ENCODE results near the gene PCGF3.
A peak's percentile ranks its signal among the peaks of the same experiment; 100 is the strongest.
"Not testable (repeated sequence)": the region's sequence is repeated elsewhere in the genome, so short reads cannot be mapped to it uniquely, and the experiment has no call there.

The PCGF3 gene

GRCh38 chr4:772776-773175 lies 67.1 kb downstream of the PCGF3 start:
- peaks cover 81% of the 10 kb centered on the region for H3K36me3 ChIP-seq (ENCODE audit: insufficient read depth, low read length)
- 90% methylated on average over 8 of the region's 8 CpGs for WGBS
- no peaks in the 10 kb centered on the region for H3K9me3 ChIP-seq (ENCODE audit: insufficient read depth, low read depth, low read length)
- H3K4me1 ChIP-seq (ENCODE audit: insufficient read depth, low read length): no peaks in the 10 kb centered on the region
- no peak overlapping the region for H3K9ac ChIP-seq (ENCODE audit: low read depth, low read length)
- no peak overlapping the region for H3K27ac ChIP-seq (ENCODE audit: low read depth, low read length)
- no peak overlapping the region for H3K4me3 ChIP-seq (ENCODE audit: low read length)
- H3K27me3 ChIP-seq (ENCODE audit: insufficient read depth, low read length): no peaks in the 10 kb centered on the region

- Histone ChIP-seq H3K27ac (ENCODE audit: low read depth, low read length) (no peak overlapping the region), H3K4me1 (ENCODE audit: insufficient read depth, low read length) (no peaks in the 10 kb centered on the region), H3K9ac (ENCODE audit: low read depth, low read length) (no peak overlapping the region), H3K4me3 (ENCODE audit: low read length) (no peak overlapping the region), H3K36me3 (ENCODE audit: insufficient read depth, low read length) (peaks cover 81% of the 10 kb centered on the region), H3K27me3 (ENCODE audit: insufficient read depth, low read length) (no peaks in the 10 kb centered on the region), H3K9me3 (ENCODE audit: insufficient read depth, low read depth, low read length) (no peaks in the 10 kb centered on the region)
- WGBS: 89% methylated on average over 9 of the region's 9 CpGs
These were observed 67.6 kb downstream of the PCGF3 start for GRCh38 chr4:773214-773613.

- not testable (repeated sequence) for H3K9ac ChIP-seq (ENCODE audit: low read depth, low read length); H3K27me3 ChIP-seq (ENCODE audit: insufficient read depth, low read length); H3K27ac ChIP-seq (ENCODE audit: low read depth, low read length); H3K4me1 ChIP-seq (ENCODE audit: insufficient read depth, low read length); H3K4me3 ChIP-seq (ENCODE audit: low read length); H3K9me3 ChIP-seq (ENCODE audit: insufficient read depth, low read depth, low read length)
- peaks cover 79% of the 10 kb centered on the region for H3K36me3 ChIP-seq (ENCODE audit: insufficient read depth, low read length)
- WGBS: 96% methylated on average over 30 of the region's 30 CpGs
These were observed 68.9 kb downstream of the PCGF3 start for GRCh38 chr4:774419-775092.

GRCh38 chr4:775485-775884 lies 69.9 kb downstream of the PCGF3 start:
- peaks cover 79% of the 10 kb centered on the region for H3K36me3 ChIP-seq (ENCODE audit: insufficient read depth, low read length)
- not testable (repeated sequence) for H3K4me3 ChIP-seq (ENCODE audit: low read length); H3K27me3 ChIP-seq (ENCODE audit: insufficient read depth, low read length); H3K4me1 ChIP-seq (ENCODE audit: insufficient read depth, low read length); H3K27ac ChIP-seq (ENCODE audit: low read depth, low read length); H3K9ac ChIP-seq (ENCODE audit: low read depth, low read length); H3K9me3 ChIP-seq (ENCODE audit: insufficient read depth, low read depth, low read length)
- 96% methylated on average over 2 of the region's 2 CpGs for WGBS

GRCh38 chr4:776743-777441 lies 71.3 kb downstream of the PCGF3 start:
- Histone ChIP-seq H3K27me3 (ENCODE audit: insufficient read depth, low read length) (no peaks in the 10 kb centered on the region), H3K4me3 (ENCODE audit: low read length) (no peak overlapping the region), H3K9ac (ENCODE audit: low read depth, low read length) (no peak overlapping the region), H3K27ac (ENCODE audit: low read depth, low read length) (no peak overlapping the region), H3K9me3 (ENCODE audit: insufficient read depth, low read depth, low read length) (no peaks in the 10 kb centered on the region), H3K4me1 (ENCODE audit: insufficient read depth, low read length) (peaks cover 5% of the 10 kb centered on the region; the same call in 1 of the 2 replicates), H3K36me3 (ENCODE audit: insufficient read depth, low read length) (peaks cover 69% of the 10 kb centered on the region)
- WGBS: 96% methylated on average over 9 of the region's 9 CpGs

- no peaks in the 10 kb centered on the region for H3K9me3 ChIP-seq (ENCODE audit: insufficient read depth, low read depth, low read length)
- H3K27me3 ChIP-seq (ENCODE audit: insufficient read depth, low read length): peaks cover 3% of the 10 kb centered on the region; the same call in 1 of the 2 replicates
- no peak overlapping the region for H3K9ac ChIP-seq (ENCODE audit: low read depth, low read length)
- WGBS: 92% methylated on average over 5 of the region's 6 CpGs
- no peak overlapping the region for H3K4me3 ChIP-seq (ENCODE audit: low read length)
- peaks cover 10% of the 10 kb centered on the region; the same call in 1 of the 2 replicates for H3K4me1 ChIP-seq (ENCODE audit: insufficient read depth, low read length)
- no peak overlapping the region for H3K27ac ChIP-seq (ENCODE audit: low read depth, low read length)
- peaks cover 66% of the 10 kb centered on the region for H3K36me3 ChIP-seq (ENCODE audit: insufficient read depth, low read length)
These were observed 72.1 kb downstream of the PCGF3 start for GRCh38 chr4:777520-778262.

GRCh38 chr4:779555-779954 lies 73.9 kb downstream of the PCGF3 start:
- no peak overlapping the region for H3K27ac ChIP-seq (ENCODE audit: low read depth, low read length)
- H3K27me3 ChIP-seq (ENCODE audit: insufficient read depth, low read length): peaks cover 21% of the 10 kb centered on the region
- H3K9me3 ChIP-seq (ENCODE audit: insufficient read depth, low read depth, low read length): no peaks in the 10 kb centered on the region
- peaks cover 56% of the 10 kb centered on the region for H3K36me3 ChIP-seq (ENCODE audit: insufficient read depth, low read length)
- WGBS: 95% methylated on average over 2 of the region's 2 CpGs
- H3K9ac ChIP-seq (ENCODE audit: low read depth, low read length): no peak overlapping the region
- peaks cover 10% of the 10 kb centered on the region; the same call in 1 of the 2 replicates for H3K4me1 ChIP-seq (ENCODE audit: insufficient read depth, low read length)
- 0 out of 2 replicates have a peak overlapping the region, but pooled peaks have one; percentile 2 for H3K4me3 ChIP-seq (ENCODE audit: low read length)

GRCh38 chr4:780255-780654 lies 74.6 kb downstream of the PCGF3 start:
- Histone ChIP-seq H3K4me3 (ENCODE audit: low read length) (peak overlapping the region; percentile 92), H3K9ac (ENCODE audit: low read depth, low read length) (peak overlapping the region; percentile 97), H3K4me1 (ENCODE audit: insufficient read depth, low read length) (peaks cover 14% of the 10 kb centered on the region; the same call in 1 of the 2 replicates), H3K36me3 (ENCODE audit: insufficient read depth, low read length) (peaks cover 49% of the 10 kb centered on the region), H3K27me3 (ENCODE audit: insufficient read depth, low read length) (peaks cover 28% of the 10 kb centered on the region)
- not testable (repeated sequence) for H3K9me3 ChIP-seq (ENCODE audit: insufficient read depth, low read depth, low read length); H3K27ac ChIP-seq (ENCODE audit: low read depth, low read length)
- WGBS: 91% methylated on average over 10 of the region's 10 CpGs

GRCh38 chr4:780716-781492 lies 75.3 kb downstream of the PCGF3 start:
- 6% methylated on average over 36 of the region's 38 CpGs for WGBS
- H3K27ac ChIP-seq (ENCODE audit: low read depth, low read length): peak overlapping the region; percentile 97
- H3K36me3 ChIP-seq (ENCODE audit: insufficient read depth, low read length): peaks cover 42% of the 10 kb centered on the region

GRCh38 chr4:781493-782216 lies 76.0 kb downstream of the PCGF3 start:
- Histone ChIP-seq H3K4me1 (ENCODE audit: insufficient read depth, low read length) (peaks cover 14% of the 10 kb centered on the region; the same call in 1 of the 2 replicates), H3K9ac (ENCODE audit: low read depth, low read length) (peak overlapping the region; percentile 97), H3K4me3 (ENCODE audit: low read length) (peak overlapping the region; percentile 92), H3K36me3 (ENCODE audit: insufficient read depth, low read length) (peaks cover 37% of the 10 kb centered on the region), H3K27me3 (ENCODE audit: insufficient read depth, low read length) (peaks cover 42% of the 10 kb centered on the region), H3K27ac (ENCODE audit: low read depth, low read length) (peak overlapping the region; percentile 97), H3K9me3 (ENCODE audit: insufficient read depth, low read depth, low read length) (no peaks in the 10 kb centered on the region)
- WGBS: under 1% methylated on average over 57 of the region's 57 CpGs

More at GRCh38 chr4:780716-781492, 75.3 kb downstream of the PCGF3 start:
- H3K27me3 ChIP-seq (ENCODE audit: insufficient read depth, low read length): peaks cover 35% of the 10 kb centered on the region
- H3K9ac ChIP-seq (ENCODE audit: low read depth, low read length): peak overlapping the region; percentile 97
- peak overlapping the region; percentile 92 for H3K4me3 ChIP-seq (ENCODE audit: low read length)
- H3K9me3 ChIP-seq (ENCODE audit: insufficient read depth, low read depth, low read length): no peaks in the 10 kb centered on the region
- H3K4me1 ChIP-seq (ENCODE audit: insufficient read depth, low read length): peaks cover 14% of the 10 kb centered on the region; the same call in 1 of the 2 replicates
